Measurements from ENCODE around the gene TBX4. TPM values are rescaled to one million over a fixed set of nuclear protein-coding genes. Genes with fewer than 3 reads are reported as not detected.

The TBX4 gene
- total and polyA plus RNA-seq, 4 donors = not detected

GRCh38 chr17:61510237-61510636, 58.0 kb downstream of the TBX4 start:
- 86% methylated on average over 6 of the region's 6 CpGs for WGBS
- Histone ChIP-seq H3K4me3 (ENCODE audit: low read depth in 1 of 3, low read length in 3 of 3) (no peak overlapping the region), H3K9ac (ENCODE audit: low read depth in 1 of 2, low read length in 2 of 2) (no peak overlapping the region), H3K27ac (ENCODE audit: low read depth in 1 of 2, low read length in 2 of 2) (no peak overlapping the region), H3K9me3 (ENCODE audit: control insufficient read depth in 4 of 4, low read length in 3 of 4) (no peaks in the 10 kb centered on the region), H3K36me3 (ENCODE audit: control insufficient read depth in 4 of 4, insufficient read depth in 3 of 4, low read depth in 1 of 4, low read length in 3 of 4) (no peaks in the 10 kb centered on the region), H3K27me3 (ENCODE audit: control insufficient read depth in 4 of 4, insufficient read depth in 4 of 4, low read length in 3 of 4) (no peaks in the 10 kb centered on the region), H3K4me1 (ENCODE audit: control insufficient read depth in 4 of 4, insufficient read depth in 4 of 4, low read length in 3 of 4) (no peaks in the 10 kb centered on the region)
- TF ChIP-seq REST (IDR thresholded peaks at IDR 0.05) = no peak
- TF ChIP-seq, protein P1, sequence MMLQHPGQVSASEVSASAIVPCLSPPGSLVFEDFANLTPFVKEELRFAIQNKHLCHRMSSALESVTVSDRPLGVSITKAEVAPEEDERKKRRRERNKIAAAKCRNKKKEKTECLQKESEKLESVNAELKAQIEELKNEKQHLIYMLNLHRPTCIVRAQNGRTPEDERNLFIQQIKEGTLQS (IDR thresholded peaks at IDR 0.05) = no peak
- TF ChIP-seq NR2F2 (IDR thresholded peaks at IDR 0.05) = no peak
- TF ChIP-seq GABPA (IDR thresholded peaks at IDR 0.05 in 1 of 2, conservative IDR thresholded peaks at IDR 0.05 in 1 of 2) = no peak
- no peak for TF ChIP-seq HNF4G (IDR thresholded peaks at IDR 0.05)
- no peak for TF ChIP-seq FOXA1 (IDR thresholded peaks at IDR 0.05)
- TF ChIP-seq, protein P2, sequence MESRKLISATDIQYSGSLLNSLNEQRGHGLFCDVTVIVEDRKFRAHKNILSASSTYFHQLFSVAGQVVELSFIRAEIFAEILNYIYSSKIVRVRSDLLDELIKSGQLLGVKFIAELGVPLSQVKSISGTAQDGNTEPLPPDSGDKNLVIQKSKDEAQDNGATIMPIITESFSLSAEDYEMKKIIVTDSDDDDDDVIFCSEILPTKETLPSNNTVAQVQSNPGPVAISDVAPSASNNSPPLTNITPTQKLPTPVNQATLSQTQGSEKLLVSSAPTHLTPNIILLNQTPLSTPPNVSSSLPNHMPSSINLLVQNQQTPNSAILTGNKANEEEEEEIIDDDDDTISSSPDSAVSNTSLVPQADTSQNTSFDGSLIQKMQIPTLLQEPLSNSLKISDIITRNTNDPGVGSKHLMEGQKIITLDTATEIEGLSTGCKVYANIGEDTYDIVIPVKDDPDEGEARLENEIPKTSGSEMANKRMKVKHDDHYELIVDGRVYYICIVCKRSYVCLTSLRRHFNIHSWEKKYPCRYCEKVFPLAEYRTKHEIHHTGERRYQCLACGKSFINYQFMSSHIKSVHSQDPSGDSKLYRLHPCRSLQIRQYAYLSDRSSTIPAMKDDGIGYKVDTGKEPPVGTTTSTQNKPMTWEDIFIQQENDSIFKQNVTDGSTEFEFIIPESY (IDR thresholded peaks at IDR 0.05) = no peak
- TF ChIP-seq YY1 (IDR thresholded peaks at IDR 0.05) = no peak
- TF ChIP-seq HNF4A (conservative IDR thresholded peaks at IDR 0.05) = no peak
- TF ChIP-seq, protein P3, sequence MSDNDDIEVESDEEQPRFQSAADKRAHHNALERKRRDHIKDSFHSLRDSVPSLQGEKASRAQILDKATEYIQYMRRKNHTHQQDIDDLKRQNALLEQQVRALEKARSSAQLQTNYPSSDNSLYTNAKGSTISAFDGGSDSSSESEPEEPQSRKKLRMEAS (IDR thresholded peaks at IDR 0.05) = no peak
- no peak for TF ChIP-seq SP1 (IDR thresholded peaks at IDR 0.05)
- TF ChIP-seq FOXA2 (IDR thresholded peaks at IDR 0.05) = no peak
- TF ChIP-seq TAF1 (conservative IDR thresholded peaks at IDR 0.05) = no peak
- no peak for TF ChIP-seq RAD21 (IDR thresholded peaks at IDR 0.05)
- DNase-seq (ENCODE audit: low spot score) = no peak

- H3K27me3 ChIP-seq (ENCODE audit: control insufficient read depth in 4 of 4, insufficient read depth in 4 of 4, low read length in 3 of 4) = no peaks in the 10 kb centered on the region
- no peak overlapping the region for H3K27ac ChIP-seq (ENCODE audit: low read depth in 1 of 2, low read length in 2 of 2)
- TF ChIP-seq FOXA1 (IDR thresholded peaks at IDR 0.05) (no peak), EGR1 (IDR thresholded peaks at IDR 0.05; ENCODE audit: low read depth in 2 of 2) (no peak), RAD21 (IDR thresholded peaks at IDR 0.05) (no peak), HNF4A (conservative IDR thresholded peaks at IDR 0.05) (no peak), FOXA2 (IDR thresholded peaks at IDR 0.05) (no peak), GABPA (IDR thresholded peaks at IDR 0.05 in 1 of 2, conservative IDR thresholded peaks at IDR 0.05 in 1 of 2) (no peak), HNF4G (IDR thresholded peaks at IDR 0.05) (no peak), YY1 (IDR thresholded peaks at IDR 0.05) (no peak), TAF1 (conservative IDR thresholded peaks at IDR 0.05) (no peak), JUND (IDR thresholded peaks at IDR 0.05) (no peak), SP1 (IDR thresholded peaks at IDR 0.05) (no peak), NR2F2 (IDR thresholded peaks at IDR 0.05) (no peak)
- TF ChIP-seq, protein P3 (IDR thresholded peaks at IDR 0.05) = no peak
- TF ChIP-seq, protein P2 (IDR thresholded peaks at IDR 0.05) = no peak
- TF ChIP-seq, protein P1 (IDR thresholded peaks at IDR 0.05) = no peak
- H3K9me3 ChIP-seq (ENCODE audit: control insufficient read depth in 4 of 4, low read length in 3 of 4) = no peaks in the 10 kb centered on the region
- 67% methylated on average over 2 of the region's 2 CpGs for WGBS
- no peaks in the 10 kb centered on the region for H3K36me3 ChIP-seq (ENCODE audit: control insufficient read depth in 4 of 4, insufficient read depth in 3 of 4, low read depth in 1 of 4, low read length in 3 of 4)
- no peak overlapping the region for H3K9ac ChIP-seq (ENCODE audit: low read depth in 1 of 2, low read length in 2 of 2)
- no peaks in the 10 kb centered on the region for H3K4me1 ChIP-seq (ENCODE audit: control insufficient read depth in 4 of 4, insufficient read depth in 4 of 4, low read length in 3 of 4)
- H3K4me3 ChIP-seq (ENCODE audit: low read depth in 1 of 3, low read length in 3 of 3) = no peak overlapping the region
- no peak for DNase-seq (ENCODE audit: low spot score)
Measured at GRCh38 chr17:61510991-61511390, 58.8 kb downstream of the TBX4 start.

Data from liver (tissue), 9 donors.